Measurements from ENCODE around the gene SELENOP. TPM values are rescaled to one million over a fixed set of nuclear protein-coding genes. Genes with fewer than 3 reads are reported as not detected.

The SELENOP gene
- total RNA-seq, 1 donor from 2014 or later: 0.20 TPM

DNA sequence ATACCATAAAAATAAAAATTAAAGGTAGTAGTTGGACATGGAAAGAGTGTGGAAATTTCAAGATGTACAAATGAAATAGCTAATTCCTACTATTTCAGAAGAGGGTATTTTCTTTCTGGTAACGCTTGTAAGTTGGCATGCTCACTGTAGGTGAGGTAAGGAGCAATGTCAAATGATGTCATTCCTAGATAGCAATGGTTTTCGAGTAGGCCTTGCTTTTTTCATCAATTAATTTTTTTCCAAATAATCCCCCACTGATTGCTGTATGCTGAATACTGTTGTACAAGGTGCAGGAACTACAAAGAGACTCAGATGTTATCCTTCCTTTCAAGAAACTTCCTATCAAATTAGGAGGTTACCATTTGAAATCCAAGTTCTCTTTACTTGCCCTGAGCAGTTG is 928 bp upstream of the SELENOP start:
- Mint-ChIP-seq H3K4me1 (ENCODE audit: low read depth) (no peaks in the 10 kb centered on the region), H3K9me3 (ENCODE audit: low read depth) (no peaks in the 10 kb centered on the region), H3K27ac (ENCODE audit: unreplicated experiment) (no peak overlapping the region), H3K4me3 (ENCODE audit: unreplicated experiment) (no peak overlapping the region), H3K27me3 (ENCODE audit: low read depth) (peaks cover 3% of the 10 kb centered on the region), H3K36me3 (ENCODE audit: low read depth) (no peaks in the 10 kb centered on the region)
- no peak for DNase-seq (ENCODE audit: low spot score)
- TF ChIP-seq, protein P1, sequence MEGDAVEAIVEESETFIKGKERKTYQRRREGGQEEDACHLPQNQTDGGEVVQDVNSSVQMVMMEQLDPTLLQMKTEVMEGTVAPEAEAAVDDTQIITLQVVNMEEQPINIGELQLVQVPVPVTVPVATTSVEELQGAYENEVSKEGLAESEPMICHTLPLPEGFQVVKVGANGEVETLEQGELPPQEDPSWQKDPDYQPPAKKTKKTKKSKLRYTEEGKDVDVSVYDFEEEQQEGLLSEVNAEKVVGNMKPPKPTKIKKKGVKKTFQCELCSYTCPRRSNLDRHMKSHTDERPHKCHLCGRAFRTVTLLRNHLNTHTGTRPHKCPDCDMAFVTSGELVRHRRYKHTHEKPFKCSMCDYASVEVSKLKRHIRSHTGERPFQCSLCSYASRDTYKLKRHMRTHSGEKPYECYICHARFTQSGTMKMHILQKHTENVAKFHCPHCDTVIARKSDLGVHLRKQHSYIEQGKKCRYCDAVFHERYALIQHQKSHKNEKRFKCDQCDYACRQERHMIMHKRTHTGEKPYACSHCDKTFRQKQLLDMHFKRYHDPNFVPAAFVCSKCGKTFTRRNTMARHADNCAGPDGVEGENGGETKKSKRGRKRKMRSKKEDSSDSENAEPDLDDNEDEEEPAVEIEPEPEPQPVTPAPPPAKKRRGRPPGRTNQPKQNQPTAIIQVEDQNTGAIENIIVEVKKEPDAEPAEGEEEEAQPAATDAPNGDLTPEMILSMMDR (IDR thresholded peaks at IDR 0.05): no peak

DNA sequence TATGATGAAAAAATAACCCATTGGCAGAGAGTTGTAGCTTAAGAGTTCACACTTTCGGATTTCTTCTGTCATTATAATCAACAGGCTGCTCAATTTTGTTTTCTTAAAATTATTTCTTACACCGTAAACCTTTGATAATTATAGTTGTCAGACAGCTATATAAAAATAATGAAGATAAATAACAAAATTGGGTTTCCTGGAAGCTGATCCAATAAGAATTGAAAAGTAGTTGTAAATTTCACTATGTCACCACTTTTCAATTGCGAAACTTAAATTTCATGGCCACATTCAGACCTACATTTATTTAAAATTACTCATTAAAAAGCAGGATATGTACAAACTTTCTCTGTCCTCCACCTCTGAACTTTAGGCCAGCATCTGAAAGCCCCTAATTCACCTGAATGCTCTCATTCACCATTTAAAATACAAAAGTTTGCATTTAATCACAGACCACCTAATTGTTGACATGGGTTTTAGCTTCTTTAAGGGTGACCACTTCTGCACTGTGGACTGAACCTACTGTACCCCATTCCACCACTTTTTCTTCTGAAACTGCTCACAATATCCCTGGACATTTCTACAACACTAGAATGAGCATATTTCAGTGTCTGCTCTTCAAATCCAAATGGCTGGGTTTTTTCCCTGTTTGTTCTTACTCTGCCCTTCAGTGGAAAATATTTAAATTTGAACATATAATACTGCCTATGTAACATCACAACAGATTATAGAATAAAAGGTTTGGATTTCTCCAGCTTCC is 680 bp downstream of the SELENOP start:
- TF ChIP-seq, protein P1 (IDR thresholded peaks at IDR 0.05): no peak
- H3K4me1 Mint-ChIP-seq (ENCODE audit: low read depth): no peaks in the 10 kb centered on the region
- DNase-seq (ENCODE audit: low spot score): no peak
- H3K36me3 Mint-ChIP-seq (ENCODE audit: low read depth): no peaks in the 10 kb centered on the region
- H3K27ac Mint-ChIP-seq (ENCODE audit: unreplicated experiment): no peak overlapping the region
- H3K9me3 Mint-ChIP-seq (ENCODE audit: low read depth): no peaks in the 10 kb centered on the region
- H3K27me3 Mint-ChIP-seq (ENCODE audit: low read depth): peaks cover 7% of the 10 kb centered on the region
- no peak overlapping the region for H3K4me3 Mint-ChIP-seq (ENCODE audit: unreplicated experiment)

DNA sequence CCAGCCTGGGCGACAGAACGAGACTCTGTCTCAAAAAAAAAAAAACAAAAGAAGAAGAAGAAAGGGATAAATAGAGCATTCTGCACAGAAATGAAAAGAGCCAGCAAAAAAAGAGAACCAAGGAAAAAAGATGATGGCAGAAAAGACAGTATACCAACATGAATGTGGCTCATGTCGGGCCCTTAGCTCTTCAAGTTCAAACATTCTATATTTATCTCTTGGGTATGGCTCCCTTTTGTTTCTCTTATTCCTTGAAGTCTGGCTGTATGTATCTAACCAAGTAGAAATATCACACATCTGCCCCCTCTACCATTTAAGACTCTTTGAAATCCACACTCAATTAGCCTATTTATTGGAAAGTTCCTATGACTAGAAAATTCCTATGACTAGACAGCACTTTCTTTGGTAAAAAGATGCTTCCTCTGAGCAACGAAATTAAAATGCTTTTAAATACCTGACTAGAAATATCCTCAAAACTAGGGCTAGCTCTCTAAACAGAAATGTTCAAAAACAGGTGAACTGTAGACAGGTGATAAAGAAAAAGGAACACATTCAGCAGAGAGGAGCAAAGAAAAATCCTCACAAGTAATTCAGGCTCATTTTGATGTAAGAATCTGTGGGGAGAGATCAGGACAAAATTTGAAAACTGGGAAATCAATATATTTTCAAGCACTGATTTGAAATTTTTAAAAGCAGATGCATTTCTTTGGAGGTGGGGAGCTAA is 2.6 kb downstream of the SELENOP start:
- H3K9me3 Mint-ChIP-seq (ENCODE audit: low read depth): no peaks in the 10 kb centered on the region
- no peak for DNase-seq (ENCODE audit: low spot score)
- H3K4me3 Mint-ChIP-seq (ENCODE audit: unreplicated experiment): no peak overlapping the region
- no peaks in the 10 kb centered on the region for H3K4me1 Mint-ChIP-seq (ENCODE audit: low read depth)
- H3K27ac Mint-ChIP-seq (ENCODE audit: unreplicated experiment): no peak overlapping the region
- TF ChIP-seq, protein P1 (IDR thresholded peaks at IDR 0.05): no peak
- no peaks in the 10 kb centered on the region for H3K36me3 Mint-ChIP-seq (ENCODE audit: low read depth)
- H3K27me3 Mint-ChIP-seq (ENCODE audit: low read depth): peaks cover 8% of the 10 kb centered on the region

DNA sequence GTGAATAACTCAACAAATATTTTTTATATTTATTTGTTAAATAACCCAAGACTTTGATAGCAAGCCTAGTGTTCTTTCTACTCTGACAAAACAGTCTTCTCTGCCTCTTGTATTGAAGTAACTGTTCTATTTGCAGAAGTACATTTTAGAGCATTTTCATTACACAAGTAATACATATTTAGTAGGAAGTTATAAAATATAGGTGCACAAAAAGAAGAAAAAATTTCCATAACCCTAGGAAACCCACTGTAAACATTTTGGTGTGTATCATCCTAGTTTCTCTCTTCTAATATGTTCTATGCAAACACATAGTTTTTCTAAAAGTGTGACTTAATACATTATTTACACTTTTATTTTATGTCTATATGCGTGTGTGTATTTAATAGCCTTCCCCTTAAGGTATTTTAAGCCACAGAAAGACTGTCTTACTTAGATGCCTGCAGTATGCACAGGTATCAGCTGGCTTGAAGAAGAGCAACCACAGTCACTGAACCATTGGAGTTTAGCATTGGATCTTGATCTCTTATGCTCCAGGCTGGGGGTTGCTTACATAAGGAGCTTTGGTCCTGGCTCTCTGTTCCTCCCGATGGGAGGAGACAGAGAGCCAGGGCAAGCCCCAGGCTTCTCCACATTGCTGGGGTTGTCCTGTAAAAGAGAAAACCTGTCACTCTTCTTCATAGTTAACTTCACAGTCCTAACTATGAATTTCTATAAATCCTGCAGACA is 3.8 kb downstream of the SELENOP start:
- no peak for DNase-seq (ENCODE audit: low spot score)
- H3K4me1 Mint-ChIP-seq (ENCODE audit: low read depth): no peaks in the 10 kb centered on the region
- H3K4me3 Mint-ChIP-seq (ENCODE audit: unreplicated experiment): no peak overlapping the region
- H3K36me3 Mint-ChIP-seq (ENCODE audit: low read depth): no peaks in the 10 kb centered on the region
- H3K27me3 Mint-ChIP-seq (ENCODE audit: low read depth): peaks cover 8% of the 10 kb centered on the region
- no peak overlapping the region for H3K27ac Mint-ChIP-seq (ENCODE audit: unreplicated experiment)
- TF ChIP-seq, protein P1 (IDR thresholded peaks at IDR 0.05): no peak
- no peaks in the 10 kb centered on the region for H3K9me3 Mint-ChIP-seq (ENCODE audit: low read depth)

DNA sequence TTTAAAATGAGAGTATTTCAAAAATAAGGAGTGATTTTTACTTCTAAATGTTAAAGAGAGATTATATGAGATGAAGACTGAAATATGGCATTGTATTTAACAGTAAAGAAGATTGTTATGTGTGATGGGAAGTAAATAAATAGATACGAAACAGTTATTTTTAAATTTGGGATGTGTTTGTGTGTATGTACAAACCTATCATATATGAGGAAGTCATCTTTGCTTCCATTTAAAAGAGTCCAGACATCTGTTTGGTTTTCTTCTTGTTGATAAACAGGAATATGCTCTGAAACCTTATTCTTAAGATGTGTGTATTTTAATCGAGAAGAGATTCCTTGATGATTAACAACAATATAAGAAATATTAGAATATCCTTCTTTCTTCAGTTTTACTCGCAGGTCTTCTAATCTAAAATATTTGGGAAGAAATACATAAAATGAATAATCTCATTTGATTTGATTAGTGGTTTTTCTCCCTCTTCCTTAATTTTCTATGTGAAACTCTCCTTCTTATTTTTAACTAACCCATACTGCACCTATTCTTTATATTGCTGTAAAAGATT is 4.9 kb downstream of the SELENOP start:
- Mint-ChIP-seq H3K4me1 (ENCODE audit: low read depth) (no peaks in the 10 kb centered on the region), H3K27me3 (ENCODE audit: low read depth) (peaks cover 8% of the 10 kb centered on the region), H3K9me3 (ENCODE audit: low read depth) (no peaks in the 10 kb centered on the region), H3K4me3 (ENCODE audit: unreplicated experiment) (no peak overlapping the region), H3K27ac (ENCODE audit: unreplicated experiment) (no peak overlapping the region), H3K36me3 (ENCODE audit: low read depth) (no peaks in the 10 kb centered on the region)
- DNase-seq (ENCODE audit: low spot score): no peak
- TF ChIP-seq, protein P1 (IDR thresholded peaks at IDR 0.05): no peak

Measured in chondrocyte (in vitro differentiated cells).